PC-3 (cell line): ENCODE measurements around the gene CORO6. TPM values are rescaled to one million over a fixed set of nuclear protein-coding genes. Genes with fewer than 3 reads are reported as not detected.

ENCODE experiments used
- ATAC-seq: fragments of 200-7000 bp; cut with Tn5 transposase; 2 replicates; pipeline ENCODE4 v1.9.1; 2020; ENCODE audit warnings: mild to moderate bottlenecking, moderate library complexity
- BruUV-seq: library from RNA; stranded (reverse); fragments of 400-500 nt; replicated peaks from 2 replicates; lab custom pipeline; 2021; lab: Mats Ljungman, UMichigan
- CTCF ChIA-PET: fragments of 300-600 bp; sonication (Branson Sonifier 250); formaldehyde crosslinking; loops from one replicate; lab custom pipeline; 2022; ENCODE audit warnings: antibody characterized with exemption; lab: Charles Lee
- POLR2A ChIA-PET: fragments of 300-600 bp; sonication (Branson Sonifier 250); formaldehyde crosslinking; loops from one replicate; lab custom pipeline; 2022; ENCODE audit warnings: antibody characterized with exemption; ENCODE audit not compliant: unreplicated experiment; lab: Charles Lee
- DNase-seq: peaks from one replicate; pipeline ENCODE4 v3.0.0-alpha.2; 2015
- H2AFZ ChIP-seq: fragments of 300-600 bp; sonication (generic); 2 replicates; pipeline ENCODE4 v1.6.0; 2016; ENCODE audit warnings: antibody characterized with exemption, low read length
- H3F3A ChIP-seq: fragments of 300-600 bp; sonication (generic); one replicate; pipeline ENCODE4 v1.6.0; 2017; ENCODE audit warnings: antibody characterized with exemption, low read length, control low read depth, mild to moderate bottlenecking; ENCODE audit not compliant: unreplicated experiment
- H3K27ac ChIP-seq: fragments of 300-600 bp; sonication (generic); 2 replicates; pipeline ENCODE4 v1.5.1; 2016; ENCODE audit warnings: mild to moderate bottlenecking, low read length
- H3K27me3 ChIP-seq: fragments of 300-600 bp; sonication (generic); 2 replicates; pipeline ENCODE4 v1.6.1; 2016; ENCODE audit warnings: low read length, mixed read lengths
- H3K36me3 ChIP-seq: fragments of 300-600 bp; sonication (generic); 2 replicates; pipeline ENCODE4 v1.6.1; 2016; ENCODE audit warnings: low read depth, mixed run types, low read length, mixed read lengths
- H3K4me1 ChIP-seq: fragments of 300-600 bp; sonication (generic); 2 replicates; pipeline ENCODE4 v1.5.1; 2016; ENCODE audit warnings: low read length; ENCODE audit not compliant: insufficient read depth
- H3K4me2 ChIP-seq: fragments of 300-600 bp; sonication (generic); 2 replicates; pipeline ENCODE4 v1.6.0; 2016; ENCODE audit warnings: low read length
- H3K4me3 ChIP-seq: fragments of 300-600 bp; sonication (generic); 2 replicates; pipeline ENCODE4 v1.5.1; 2016; ENCODE audit warnings: mild to moderate bottlenecking, low read length, mixed read lengths
- H3K79me2 ChIP-seq: fragments of 300-600 bp; sonication (generic); 2 replicates; pipeline ENCODE4 v1.6.1; 2017; ENCODE audit warnings: low read length, mixed read lengths
- H3K9ac ChIP-seq: fragments of 300-600 bp; sonication (generic); 2 replicates; pipeline ENCODE4 v1.6.0; 2016; ENCODE audit warnings: mild to moderate bottlenecking, low read length
- H3K9me2 ChIP-seq: fragments of 300-600 bp; sonication (generic); replicated peaks from 2 replicates; pipeline ENCODE4 v1.6.1; 2016; ENCODE audit warnings: mixed run types, low read length, mixed read lengths
- H3K9me3 ChIP-seq: fragments of 300-600 bp; sonication (generic); 2 replicates; pipeline ENCODE4 v1.6.1; 2016; ENCODE audit warnings: low read length, mixed read lengths
- H4K20me1 ChIP-seq: fragments of 300-600 bp; sonication (generic); 2 replicates; pipeline ENCODE4 v1.6.1; 2016; ENCODE audit warnings: low read length, mixed read lengths
- CTCF ChIP-seq: fragments of 300-600 bp; sonication (generic); conservative IDR thresholded peaks from 2 replicates; pipeline ENCODE4 v1.5.1; 2017; ENCODE audit warnings: antibody characterized with exemption, low read depth, mild to moderate bottlenecking, low read length
- EZH2 ChIP-seq: fragments of 300-600 bp; sonication (generic); IDR thresholded peaks from one replicate; pipeline ENCODE4 v1.6.1; 2017; ENCODE audit warnings: antibody characterized with exemption, mild to moderate bottlenecking, low read length; ENCODE audit not compliant: unreplicated experiment
- EZH2phosphoT487 ChIP-seq: fragments of 300-600 bp; sonication (generic); IDR thresholded peaks from 2 replicates; pipeline ENCODE4 v1.6.1; 2018; ENCODE audit warnings: mild to moderate bottlenecking, antibody characterized with exemption, low read length, borderline replicate concordance
- intact Hi-C: fragments of 100-400 bp; cut with micrococcal nuclease; formaldehyde crosslinking; loops from 2 replicates; pipeline ENCODE4 v1.9.0; 2023
- total RNA-seq: library from RNA; depleted of rRNA; stranded (reverse); fragments of >200 nt; gene quantifications from 2 replicates; pipeline ENCODE4 v1.2.3, GENCODE V29; 2014

Gene CORO6
- total RNA-seq, 1 experiment from 2014 or later, result 0.44 TPM

DNA sequence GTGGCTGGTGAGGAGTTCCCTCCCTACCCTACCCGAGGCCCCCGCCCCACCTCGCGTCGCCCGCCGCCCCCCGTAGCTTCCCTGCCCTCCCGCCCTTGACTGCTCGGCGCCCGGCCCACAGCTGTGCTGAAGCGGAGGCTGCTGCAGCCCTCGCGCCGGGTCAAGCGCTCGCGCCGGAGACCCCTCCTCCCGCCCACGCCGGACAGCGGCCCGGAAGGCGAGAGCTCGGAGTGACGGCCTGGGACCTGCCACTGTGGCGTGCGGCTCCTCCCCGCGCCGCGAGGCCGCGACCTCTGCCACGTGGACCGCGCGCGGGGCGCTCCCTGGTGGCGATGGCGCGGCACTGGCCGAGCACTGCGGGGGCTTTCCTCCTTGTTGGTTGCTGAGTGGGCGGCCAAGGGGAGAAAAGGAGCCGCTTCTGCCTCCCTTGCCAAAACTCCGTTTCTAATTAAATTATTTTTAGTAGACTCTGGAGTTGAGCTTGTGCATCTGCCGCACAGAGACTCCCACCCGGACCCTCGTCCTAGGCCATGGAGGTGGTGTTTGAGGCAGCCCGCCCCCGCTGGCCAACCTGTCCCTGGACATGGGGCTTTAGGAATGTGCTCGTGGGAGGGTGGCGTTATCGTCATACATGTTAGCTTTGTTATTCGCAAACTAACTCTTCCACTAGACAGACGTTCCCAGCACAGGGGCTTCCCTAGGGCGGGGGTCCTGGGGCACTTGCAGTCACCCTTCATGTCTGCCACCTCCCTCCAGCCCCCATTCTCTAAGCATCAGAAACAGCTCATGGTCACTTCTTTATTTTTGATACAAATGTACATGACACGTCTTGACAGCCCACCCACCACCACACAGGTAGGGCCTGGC, 49.8 kb downstream of the CORO6 start:
- Histone ChIP-seq H3K4me2 (no peak overlapping the region), H2AFZ (no peak overlapping the region), H3K79me2 (no peaks in the 10 kb centered on the region)

GRCh38 chr17:29571883-29572681, 50.6 kb downstream of the CORO6 start:
- Histone ChIP-seq H3K9me3 (no peaks in the 10 kb centered on the region), H3K79me2 (no peaks in the 10 kb centered on the region), H3K4me3 (no peak overlapping the region), H3K36me3 (no peaks in the 10 kb centered on the region), H4K20me1 (no peaks in the 10 kb centered on the region), H3K4me1 (peaks cover 7% of the 10 kb centered on the region; the same call in 1 of the 2 replicates), H3K9ac (no peak overlapping the region), H3F3A (no peaks in the 10 kb centered on the region), H3K4me2 (no peak overlapping the region), H3K27me3 (no peaks in the 10 kb centered on the region), H2AFZ (no peak overlapping the region), H3K9me2 (no peaks in the 10 kb centered on the region), H3K27ac (no peak overlapping the region)
- BruUV-seq, result no TSS peak
- CTCF ChIA-PET, result no interaction called here
- ATAC-seq (no peak), DNase-seq (no peak)
- TF ChIP-seq EZH2phosphoT487 (no peak), CTCF (no peak), EZH2 (no peak)
- POLR2A ChIA-PET, result no interaction called here
- intact Hi-C loops, result no loop called here

More for the DNA sequence above, 49.8 kb downstream of the CORO6 start:
- H3K4me1 ChIP-seq, result peaks cover 7% of the 10 kb centered on the region; the same call in 1 of the 2 replicates
- intact Hi-C loops, result no loop called here
- no peak for ATAC-seq
- H3K36me3 ChIP-seq, result no peaks in the 10 kb centered on the region
- H4K20me1 ChIP-seq, result no peaks in the 10 kb centered on the region
- no peak overlapping the region for H3K9ac ChIP-seq
- no peaks in the 10 kb centered on the region for H3K27me3 ChIP-seq
- H3K4me3 ChIP-seq, result no peak overlapping the region
- H3F3A ChIP-seq, result no peaks in the 10 kb centered on the region
- DNase-seq, result no peak
- no peak for TF ChIP-seq EZH2phosphoT487
- TF ChIP-seq CTCF, result no peak
- no peak for TF ChIP-seq EZH2
- BruUV-seq, result no TSS peak
- H3K9me3 ChIP-seq, result no peaks in the 10 kb centered on the region
- no peak overlapping the region for H3K27ac ChIP-seq
- ChIA-PET POLR2A (no interaction called here), CTCF (no interaction called here)
- no peaks in the 10 kb centered on the region for H3K9me2 ChIP-seq
